Brain microvascular endothelial cell (primary cell): ENCODE measurements around the gene RAB3C.

Experiments
- DNase-seq: peaks from one replicate; pipeline ENCODE4 v3.0.0-alpha.2; 2020
- H3K27ac ChIP-seq: fragments of 250-450 bp; sonication (Bioruptor Pico); 2 replicates; pipeline ENCODE4 v1.5.1; 2020; ENCODE audit warnings: mild to moderate bottlenecking, moderate library complexity
- H3K27me3 ChIP-seq: fragments of 250-450 bp; sonication (Bioruptor Pico); replicated peaks from 2 replicates; pipeline ENCODE4 v1.5.1; 2020; ENCODE audit warnings: mild to moderate bottlenecking
- H3K36me3 ChIP-seq: fragments of 250-450 bp; sonication (Bioruptor Pico); replicated peaks from 2 replicates; pipeline ENCODE4 v1.5.1; 2020; ENCODE audit warnings: mild to moderate bottlenecking
- H3K4me3 ChIP-seq: 2 replicates; pipeline ENCODE4 v1.5.1; 2011; ENCODE audit warnings: low read depth, mild to moderate bottlenecking, control low read depth, low read length, moderate library complexity
- in situ Hi-C: cut with HindIII; loops from 2 replicates; pipeline ENCODE4 v1.10.0; 2017; ENCODE audit warnings: low sequenced_read_pairs, low pct_ligation_motif_present
- TF ChIP-seq, protein P1 (sequence below): IDR thresholded peaks from 2 replicates; pipeline ENCODE4 v1.5.1; 2011; ENCODE audit warnings: low read depth, mild to moderate bottlenecking, moderate library complexity, low read length, control low read depth, inconsistent platforms; ENCODE audit errors: missing control alignments

RAB3C gene

GRCh38 chr5:58745350-58745749 is 162.5 kb downstream of the RAB3C start:
- TF ChIP-seq, protein P1, sequence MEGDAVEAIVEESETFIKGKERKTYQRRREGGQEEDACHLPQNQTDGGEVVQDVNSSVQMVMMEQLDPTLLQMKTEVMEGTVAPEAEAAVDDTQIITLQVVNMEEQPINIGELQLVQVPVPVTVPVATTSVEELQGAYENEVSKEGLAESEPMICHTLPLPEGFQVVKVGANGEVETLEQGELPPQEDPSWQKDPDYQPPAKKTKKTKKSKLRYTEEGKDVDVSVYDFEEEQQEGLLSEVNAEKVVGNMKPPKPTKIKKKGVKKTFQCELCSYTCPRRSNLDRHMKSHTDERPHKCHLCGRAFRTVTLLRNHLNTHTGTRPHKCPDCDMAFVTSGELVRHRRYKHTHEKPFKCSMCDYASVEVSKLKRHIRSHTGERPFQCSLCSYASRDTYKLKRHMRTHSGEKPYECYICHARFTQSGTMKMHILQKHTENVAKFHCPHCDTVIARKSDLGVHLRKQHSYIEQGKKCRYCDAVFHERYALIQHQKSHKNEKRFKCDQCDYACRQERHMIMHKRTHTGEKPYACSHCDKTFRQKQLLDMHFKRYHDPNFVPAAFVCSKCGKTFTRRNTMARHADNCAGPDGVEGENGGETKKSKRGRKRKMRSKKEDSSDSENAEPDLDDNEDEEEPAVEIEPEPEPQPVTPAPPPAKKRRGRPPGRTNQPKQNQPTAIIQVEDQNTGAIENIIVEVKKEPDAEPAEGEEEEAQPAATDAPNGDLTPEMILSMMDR: no peak
- DNase-seq: no peak
- Histone ChIP-seq H3K27ac (no peak overlapping the region), H3K36me3 (no peaks in the 10 kb centered on the region), H3K27me3 (no peaks in the 10 kb centered on the region), H3K4me3 (no peak overlapping the region)
- in situ Hi-C loops: no loop called here

DNA sequence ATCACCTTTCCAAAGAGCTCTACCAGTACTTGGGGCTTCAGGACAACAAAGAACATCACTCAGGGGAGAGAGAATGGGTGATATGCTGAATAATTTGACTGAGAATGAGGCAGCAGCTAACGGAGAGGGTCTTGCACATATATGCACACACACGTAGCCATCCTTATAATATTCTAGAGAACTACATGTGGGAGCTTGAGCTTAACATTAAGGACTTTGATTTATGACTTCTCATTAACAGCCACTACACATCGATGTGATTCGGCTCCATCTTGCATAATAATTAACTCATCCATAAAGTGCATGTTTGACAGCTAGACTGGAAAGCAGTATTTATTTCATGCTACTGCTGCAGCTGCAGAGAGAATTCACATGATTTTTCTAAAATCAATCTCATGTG is 163.4 kb downstream of the RAB3C start:
- no peak overlapping the region for H3K4me3 ChIP-seq
- TF ChIP-seq, protein P1: no peak
- no peak overlapping the region for H3K27ac ChIP-seq
- no peaks in the 10 kb centered on the region for H3K36me3 ChIP-seq
- no peaks in the 10 kb centered on the region for H3K27me3 ChIP-seq
- in situ Hi-C loops: no loop called here
- no peak for DNase-seq

GRCh38 chr5:58750036-58750435 is 167.2 kb downstream of the RAB3C start:
- Histone ChIP-seq H3K36me3 (no peaks in the 10 kb centered on the region), H3K27ac (no peak overlapping the region), H3K4me3 (no peak overlapping the region), H3K27me3 (no peaks in the 10 kb centered on the region)
- TF ChIP-seq, protein P1: no peak
- in situ Hi-C loops: no loop called here
- DNase-seq: no peak

DNA sequence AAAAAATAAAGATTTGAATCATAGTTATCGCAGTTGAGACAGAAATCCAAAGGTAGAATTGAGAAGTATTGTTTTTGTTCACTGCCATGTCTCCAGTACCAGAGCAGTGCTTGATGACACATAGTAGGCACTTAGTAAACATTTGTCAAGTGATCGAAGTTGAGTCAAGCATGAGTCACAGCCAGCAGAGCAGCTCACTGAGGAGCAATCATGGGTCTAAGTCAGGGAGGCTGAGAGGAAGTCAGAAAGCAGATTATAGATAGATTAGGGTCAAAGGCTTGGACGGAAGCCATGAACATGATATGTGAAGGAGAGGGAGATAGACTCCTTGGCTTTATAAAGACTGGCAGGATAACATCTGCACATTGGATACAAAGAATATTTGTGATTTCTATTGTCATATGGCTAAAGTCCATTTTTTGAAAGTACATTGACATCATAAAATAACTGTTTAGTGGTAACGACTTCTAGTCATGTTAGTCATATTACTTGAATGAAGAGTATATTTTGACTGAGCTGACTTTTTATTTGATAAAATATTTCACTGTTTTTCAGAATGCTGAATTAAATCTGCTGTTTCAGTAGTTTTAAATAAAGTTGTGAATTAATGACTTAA is 168.5 kb downstream of the RAB3C start:
- in situ Hi-C loops: no loop called here
- H3K36me3 ChIP-seq: no peaks in the 10 kb centered on the region
- DNase-seq: peak; percentile 60

DNA sequence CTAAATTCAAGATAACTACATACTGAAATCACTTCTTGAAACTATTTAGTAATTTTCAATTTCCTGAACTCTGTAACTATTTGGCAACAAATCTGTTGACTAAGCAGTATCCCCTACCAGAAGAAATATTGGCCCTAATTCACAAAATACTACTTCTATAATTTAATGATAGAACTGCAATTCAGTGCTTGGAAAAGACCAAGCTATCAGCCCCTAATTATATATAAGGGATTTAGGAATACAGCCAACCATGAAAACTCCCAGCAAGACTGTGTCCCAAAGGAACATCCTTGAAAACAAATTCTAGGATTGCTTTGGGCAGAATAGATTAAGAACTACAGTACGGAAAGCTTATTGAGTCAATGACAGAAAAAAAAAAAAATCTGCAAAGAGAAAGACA is 169.2 kb downstream of the RAB3C start:
- H3K36me3 ChIP-seq: no peaks in the 10 kb centered on the region
- in situ Hi-C loops: no loop called here
- TF ChIP-seq, protein P1: no peak

More for the DNA sequence above, 168.5 kb downstream of the RAB3C start:
- H3K27ac ChIP-seq: no peak overlapping the region
- H3K4me3 ChIP-seq: no peak overlapping the region
- TF ChIP-seq, protein P1: no peak
- H3K27me3 ChIP-seq: no peaks in the 10 kb centered on the region

GRCh38 chr5:58753446-58753845 is 170.6 kb downstream of the RAB3C start:
- in situ Hi-C loops: no loop called here
- TF ChIP-seq, protein P1: no peak
- Histone ChIP-seq H3K4me3 (no peak overlapping the region), H3K27ac (no peak overlapping the region), H3K27me3 (no peaks in the 10 kb centered on the region), H3K36me3 (no peaks in the 10 kb centered on the region)
- no peak for DNase-seq

More for the DNA sequence above, 169.2 kb downstream of the RAB3C start:
- H3K27me3 ChIP-seq: no peaks in the 10 kb centered on the region
- H3K27ac ChIP-seq: no peak overlapping the region
- DNase-seq: no peak
- no peak overlapping the region for H3K4me3 ChIP-seq
